Subcutaneous adipose tissue (tissue), 4 donors: ENCODE measurements around the gene ADRA1B. TPM values are rescaled to one million over a fixed set of nuclear protein-coding genes. Genes with fewer than 3 reads are reported as not detected.

Experiments used
- total RNA-seq, 4 donors: library from RNA; depleted of rRNA; stranded (reverse); fragments of >200 nt; gene quantifications; one replicate each; pipeline ENCODE4 v1.1.0, GENCODE V29; 2016
- TF ChIP-seq, protein P1 (sequence below): fragments of 450-650 bp; IDR thresholded peaks from one replicate; pipeline ENCODE4 v1.5.1; 2016; ENCODE audit warnings: low read depth, mild to moderate bottlenecking, control low read depth, antibody characterized with exemption, moderate library complexity

The ADRA1B gene
- total RNA-seq, 4 donors from 2014 or later: 1.5 to 2.6 (median 2.1) TPM

DNA sequence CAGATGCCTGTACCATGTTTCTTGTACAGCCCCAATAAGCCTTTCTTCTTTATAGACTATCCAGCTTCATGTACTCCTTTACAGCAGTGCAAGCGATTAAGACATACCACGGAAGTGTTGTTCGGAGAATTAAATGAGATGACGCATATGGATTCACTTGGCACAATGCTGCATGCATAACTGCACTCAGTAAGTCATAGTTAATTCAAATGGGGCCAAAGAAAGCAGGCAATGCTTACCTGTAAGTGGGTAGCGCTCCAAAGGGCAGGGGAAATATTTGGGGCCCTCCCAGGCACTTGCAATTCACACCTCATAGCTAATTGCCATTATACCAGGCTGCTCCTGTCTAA, 7.7 kb upstream of the ADRA1B start:
- TF ChIP-seq, protein P1, sequence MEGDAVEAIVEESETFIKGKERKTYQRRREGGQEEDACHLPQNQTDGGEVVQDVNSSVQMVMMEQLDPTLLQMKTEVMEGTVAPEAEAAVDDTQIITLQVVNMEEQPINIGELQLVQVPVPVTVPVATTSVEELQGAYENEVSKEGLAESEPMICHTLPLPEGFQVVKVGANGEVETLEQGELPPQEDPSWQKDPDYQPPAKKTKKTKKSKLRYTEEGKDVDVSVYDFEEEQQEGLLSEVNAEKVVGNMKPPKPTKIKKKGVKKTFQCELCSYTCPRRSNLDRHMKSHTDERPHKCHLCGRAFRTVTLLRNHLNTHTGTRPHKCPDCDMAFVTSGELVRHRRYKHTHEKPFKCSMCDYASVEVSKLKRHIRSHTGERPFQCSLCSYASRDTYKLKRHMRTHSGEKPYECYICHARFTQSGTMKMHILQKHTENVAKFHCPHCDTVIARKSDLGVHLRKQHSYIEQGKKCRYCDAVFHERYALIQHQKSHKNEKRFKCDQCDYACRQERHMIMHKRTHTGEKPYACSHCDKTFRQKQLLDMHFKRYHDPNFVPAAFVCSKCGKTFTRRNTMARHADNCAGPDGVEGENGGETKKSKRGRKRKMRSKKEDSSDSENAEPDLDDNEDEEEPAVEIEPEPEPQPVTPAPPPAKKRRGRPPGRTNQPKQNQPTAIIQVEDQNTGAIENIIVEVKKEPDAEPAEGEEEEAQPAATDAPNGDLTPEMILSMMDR: no peak

DNA sequence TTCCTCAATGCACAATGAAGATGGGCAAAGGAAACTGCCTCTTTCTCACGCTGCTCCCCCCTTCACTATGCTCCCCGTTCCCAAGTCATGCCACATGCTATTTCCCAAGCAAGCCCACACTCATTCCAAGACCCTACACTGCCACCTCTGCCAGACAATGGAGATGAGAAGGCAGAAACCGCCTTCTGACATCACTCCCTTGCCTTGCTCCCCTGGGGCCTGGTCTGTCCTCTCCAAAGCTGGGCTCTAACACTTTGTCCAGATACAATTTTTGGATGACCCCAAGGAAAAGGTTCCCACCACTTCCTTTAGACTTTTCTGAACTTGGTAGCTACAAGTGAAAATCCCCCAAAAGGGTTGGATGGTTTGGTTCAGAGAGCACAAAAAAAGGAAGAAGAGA, 7.2 kb upstream of the ADRA1B start:
- TF ChIP-seq, protein P1: no peak

DNA sequence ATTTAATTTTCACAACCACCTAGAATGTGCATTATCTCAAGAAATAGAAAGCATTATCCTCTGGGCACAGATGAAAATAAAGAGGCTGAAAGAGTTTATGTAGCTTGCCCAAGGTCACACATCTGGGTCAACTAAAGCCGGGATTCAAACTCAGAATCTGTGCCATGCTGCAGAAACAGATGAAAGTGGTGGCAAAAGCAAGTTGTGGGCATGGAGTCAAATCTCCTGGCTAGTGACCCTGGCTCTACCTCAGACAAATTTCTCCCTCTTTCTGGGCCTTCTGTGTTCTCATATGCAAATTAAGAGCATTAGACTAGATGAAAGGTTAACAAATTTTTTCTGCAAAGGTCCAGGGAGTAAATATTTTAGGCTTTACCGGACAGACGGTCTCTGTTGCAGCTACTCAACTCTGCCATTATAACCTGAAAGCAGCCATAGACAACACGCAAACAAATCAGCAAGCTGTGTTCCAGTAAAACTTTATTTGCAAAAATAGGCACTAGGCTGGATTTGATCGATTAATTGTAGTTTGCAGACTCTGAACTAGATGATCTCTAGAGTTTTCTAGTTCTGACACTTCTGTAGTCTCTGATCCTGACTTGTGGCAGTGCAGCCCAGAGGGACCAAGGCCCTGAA, 6.0 kb upstream of the ADRA1B start:
- TF ChIP-seq, protein P1: no peak

DNA sequence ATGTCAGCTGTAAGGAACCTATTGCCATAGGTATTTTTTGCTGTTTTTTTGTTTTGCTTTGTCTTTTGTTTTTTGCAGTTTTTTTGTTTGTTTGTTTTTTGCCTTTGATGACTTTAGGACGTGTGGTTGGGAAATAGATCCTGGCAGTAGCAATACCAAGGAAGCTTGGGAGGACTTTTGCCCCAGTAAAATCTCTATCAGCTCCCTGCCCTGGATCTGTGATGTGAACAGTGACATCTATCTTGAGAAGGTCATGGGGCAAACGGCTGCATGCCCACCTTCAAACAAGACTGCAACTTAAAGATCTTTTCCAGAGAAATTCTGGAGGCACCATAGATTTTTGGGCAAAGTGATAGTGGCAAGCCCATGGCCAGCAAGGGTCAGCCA, 5.4 kb upstream of the ADRA1B start:
- TF ChIP-seq, protein P1: no peak

DNA sequence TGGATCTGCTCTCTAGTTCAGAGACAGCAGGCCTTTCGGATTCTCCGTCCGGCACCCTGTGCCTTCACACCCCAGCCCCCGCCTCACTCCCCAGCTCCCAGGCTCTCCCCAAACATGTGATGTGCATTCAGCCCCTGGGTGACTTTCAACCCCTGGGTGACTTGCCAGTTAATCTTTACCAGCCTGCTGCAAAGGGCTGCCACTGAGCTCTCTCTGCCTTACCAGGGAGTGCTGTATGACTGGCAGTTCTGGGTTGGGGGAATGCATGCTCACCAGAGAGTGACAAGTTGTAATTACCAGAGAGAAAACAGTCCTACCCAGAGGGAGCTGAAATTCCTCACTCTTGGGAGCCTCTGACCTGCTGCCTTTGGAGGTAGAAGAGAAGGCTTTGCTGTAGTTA, 4.9 kb upstream of the ADRA1B start:
- TF ChIP-seq, protein P1: no peak

DNA sequence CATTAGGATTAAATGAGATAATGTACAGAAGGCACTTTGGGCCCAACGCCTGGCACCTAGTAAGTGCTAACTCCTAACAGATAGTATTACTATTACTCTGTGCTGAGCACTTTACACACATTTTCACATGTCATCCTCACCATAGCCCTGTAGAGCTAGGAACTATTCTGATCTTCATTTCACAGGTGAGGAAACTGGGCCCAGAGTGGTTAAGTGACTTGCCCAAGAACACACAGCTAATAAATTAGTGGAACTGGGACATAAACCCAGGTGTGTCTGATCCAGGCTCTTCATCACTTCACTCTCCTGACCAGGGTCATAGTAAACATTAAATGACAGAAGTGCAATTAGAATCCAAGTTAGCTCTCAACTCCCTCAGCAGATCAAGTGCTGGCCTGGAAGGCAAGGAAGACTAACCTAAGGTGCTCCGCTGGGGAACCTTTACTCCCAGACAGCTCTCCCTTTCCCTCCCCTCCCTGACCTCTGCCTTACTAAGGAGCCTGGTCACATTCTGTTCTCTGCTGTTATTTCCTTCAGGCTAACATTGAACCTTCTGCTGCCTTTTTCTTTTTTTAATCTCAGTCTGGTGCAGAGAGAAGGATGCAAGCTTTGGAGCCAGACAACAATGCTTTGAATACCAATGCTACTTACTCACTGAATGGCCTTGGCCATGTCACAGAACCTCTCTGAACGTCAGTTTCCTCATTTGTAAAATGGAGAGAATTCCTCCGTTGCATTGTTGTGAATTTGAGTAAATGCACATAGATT, 4.1 kb upstream of the ADRA1B start:
- TF ChIP-seq, protein P1: no peak

DNA sequence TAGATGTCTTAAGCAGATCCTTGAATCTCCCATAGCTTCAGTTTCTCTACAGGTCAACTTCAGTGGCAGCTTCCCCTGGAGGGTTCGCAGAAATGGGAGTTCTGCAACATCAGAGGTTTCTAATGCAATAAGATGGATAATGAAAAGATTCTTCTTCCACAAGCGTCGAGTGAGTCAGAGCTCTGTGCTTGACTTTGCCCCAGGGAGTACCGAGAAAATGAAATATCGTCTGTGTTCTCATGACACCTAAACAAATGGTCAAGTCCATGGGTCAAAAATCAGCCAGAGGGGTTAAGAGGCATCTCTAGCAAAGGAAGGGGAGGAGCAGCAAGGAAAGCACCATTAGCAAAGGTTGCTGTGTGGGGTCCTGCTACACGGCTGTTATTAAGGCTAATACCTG, 3.2 kb upstream of the ADRA1B start:
- TF ChIP-seq, protein P1: no peak
